ENCODE data around the gene RTL5.

Gene RTL5

GRCh38 chrX:72107841-72108595 lies 23.7 kb downstream of the RTL5 start:
- no peak for DNase-seq

- no peak for DNase-seq
Measured at GRCh38 chrX:72107320-72107719, 24.4 kb downstream of the RTL5 start.

GRCh38 chrX:72105436-72105835 lies 26.3 kb downstream of the RTL5 start:
- DNase-seq: no peak

- no peak for DNase-seq
Measured at GRCh38 chrX:72102760-72103159, 29.0 kb downstream of the RTL5 start.

- no peak for DNase-seq
Measured at GRCh38 chrX:72102126-72102525, 29.6 kb downstream of the RTL5 start.

- DNase-seq: no peak
Measured at GRCh38 chrX:72101597-72102037, 30.1 kb downstream of the RTL5 start.

GRCh38 chrX:72100824-72101351 lies 30.8 kb downstream of the RTL5 start:
- no peak for DNase-seq

GRCh38 chrX:72100051-72100755 lies 31.5 kb downstream of the RTL5 start:
- no peak for DNase-seq

GRCh38 chrX:72097098-72097497 lies 34.6 kb downstream of the RTL5 start:
- no peak for DNase-seq

GRCh38 chrX:72095370-72095769 lies 36.3 kb downstream of the RTL5 start:
- DNase-seq: no peak

GRCh38 chrX:72094894-72095293 lies 36.8 kb downstream of the RTL5 start:
- peak; percentile 15 for DNase-seq

GRCh38 chrX:72089254-72089653 lies 42.5 kb downstream of the RTL5 start:
- no peak for DNase-seq

GRCh38 chrX:72088761-72089160 lies 43.0 kb downstream of the RTL5 start:
- DNase-seq: no peak

GRCh38 chrX:72086995-72087394 lies 44.7 kb downstream of the RTL5 start:
- DNase-seq: no peak

- DNase-seq: no peak
Measured at GRCh38 chrX:72084114-72084513, 47.6 kb downstream of the RTL5 start.

GRCh38 chrX:72083291-72083690 lies 48.4 kb downstream of the RTL5 start:
- DNase-seq: no peak

GRCh38 chrX:72081605-72082320 lies 50.0 kb downstream of the RTL5 start:
- no peak for DNase-seq

- DNase-seq: no peak
Measured at GRCh38 chrX:72080800-72081199, 50.9 kb downstream of the RTL5 start.

GRCh38 chrX:72080150-72080549 lies 51.6 kb downstream of the RTL5 start:
- no peak for DNase-seq

GRCh38 chrX:72079607-72080006 lies 52.1 kb downstream of the RTL5 start:
- DNase-seq: no peak

- DNase-seq: no peak
Measured at GRCh38 chrX:72078411-72078810, 53.3 kb downstream of the RTL5 start.
